ENCODE measurements around the gene CALHM2. TPM values are rescaled to one million over a fixed set of nuclear protein-coding genes. Genes with fewer than 3 reads are reported as not detected.

CALHM2 gene, protein sequence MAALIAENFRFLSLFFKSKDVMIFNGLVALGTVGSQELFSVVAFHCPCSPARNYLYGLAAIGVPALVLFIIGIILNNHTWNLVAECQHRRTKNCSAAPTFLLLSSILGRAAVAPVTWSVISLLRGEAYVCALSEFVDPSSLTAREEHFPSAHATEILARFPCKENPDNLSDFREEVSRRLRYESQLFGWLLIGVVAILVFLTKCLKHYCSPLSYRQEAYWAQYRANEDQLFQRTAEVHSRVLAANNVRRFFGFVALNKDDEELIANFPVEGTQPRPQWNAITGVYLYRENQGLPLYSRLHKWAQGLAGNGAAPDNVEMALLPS
- 3.6 TPM for total RNA-seq
- polyA plus RNA-seq: 13.8 TPM
- long read RNA-seq, donor 1: 0 reads
- long read RNA-seq, donor 2: 0 reads
- long read RNA-seq, donor 3, partial matches to known transcripts: 0 of 1 reads
- long read RNA-seq, donor 3, other reads (novel, unspliced or antisense): 0 of 1 reads
- long read RNA-seq, donor 4, partial matches to known transcripts: 0 of 2 reads
- long read RNA-seq, donor 4, other reads (novel, unspliced or antisense): 0 of 2 reads
- long read RNA-seq, donor 5, partial matches to known transcripts: 5 of 7 reads
- long read RNA-seq, donor 5, other reads (novel, unspliced or antisense): 0 of 7 reads
- long read RNA-seq, donor 6, partial matches to known transcripts: 0 of 1 reads
- long read RNA-seq, donor 6, other reads (novel, unspliced or antisense): 0 of 1 reads
- long read RNA-seq, donor 7: 0 reads
- long read RNA-seq, donor 8: 0 reads
- long read RNA-seq, donor 9: 0 reads
- long read RNA-seq, donor 10, partial matches to known transcripts: 0 of 2 reads
- long read RNA-seq, donor 10, other reads (novel, unspliced or antisense): 0 of 2 reads

DNA sequence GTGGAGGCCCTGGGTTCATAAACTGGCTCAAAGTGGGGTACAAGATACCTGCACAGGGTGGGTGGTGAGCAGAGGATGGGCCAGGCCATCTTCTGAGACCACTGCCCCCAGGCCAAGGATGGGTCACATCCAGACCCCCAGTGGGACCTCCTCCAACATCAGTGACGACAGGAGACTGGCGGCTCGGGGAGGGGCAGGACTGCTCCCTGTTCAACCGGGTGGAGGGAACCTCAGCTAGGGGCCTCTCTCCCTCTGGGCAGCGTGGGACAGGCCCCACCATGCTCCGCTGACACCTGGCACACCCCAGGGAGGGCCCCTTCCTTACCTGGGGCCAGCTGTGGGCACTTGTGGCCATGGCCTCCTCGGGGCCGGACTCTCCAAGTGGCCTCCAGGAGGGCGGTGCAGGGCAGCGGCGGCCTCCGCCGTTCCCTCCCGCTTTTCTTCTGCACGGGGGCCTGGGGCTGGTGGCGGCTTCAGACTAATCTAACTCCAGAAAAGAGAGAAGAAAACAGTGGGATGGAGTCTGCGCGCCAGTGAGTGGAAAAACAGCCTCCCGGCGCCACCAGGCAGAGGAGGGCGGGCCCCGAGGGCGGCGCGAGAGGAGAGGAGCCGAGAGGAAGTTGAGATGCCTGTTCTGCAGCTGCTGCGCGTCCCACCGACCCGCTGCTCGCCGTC is at the start of gene CALHM2:
Gene CALHM2 (minus strand): TSS at position 540 of the 675 bp plus-strand sequence. CDS start 2,429 bp downstream, outside the sequence.
- Histone ChIP-seq H3K36me3 (ENCODE audit: control insufficient read depth in 2 of 2, insufficient read depth in 2 of 2, low read length in 1 of 2) (peaks cover 16 to 19% of the 10 kb centered on the region in 2 donors), H3K27me3 (ENCODE audit: control insufficient read depth in 2 of 2, insufficient read depth in 1 of 2, low read length in 1 of 2) (peaks cover 0 to 10% of the 10 kb centered on the region in 2 donors), H3K4me3 (ENCODE audit: low read length in 2 of 2) (peak within 1 kb of the TSS; percentile 53 to 62), H3K4me1 (ENCODE audit: control insufficient read depth in 2 of 2, insufficient read depth in 2 of 2, low read length in 2 of 2) (peaks cover 7 to 24% of the 10 kb centered on the region in 2 donors), H3K27ac (ENCODE audit: low read depth in 1 of 2, low read length in 1 of 2) (peak within 1 kb of the TSS in 1 of 2 donors; percentile 43), H3K9me3 (ENCODE audit: control insufficient read depth in 2 of 2, insufficient read depth in 1 of 2, low read length in 1 of 2) (no peaks in the 10 kb centered on the region)
- peak in 6 of 9 donors; percentile 16 to 61 (median 27) for DNase-seq (ENCODE audit: low read depth in 6 of 9, low spot score in 9 of 9)
- whole genome bisulfite sequencing: under 1% methylated on average over 32 of the region's 32 CpGs

GRCh38 chr10:103501186-103501585 is 49.0 kb upstream of the CALHM2 start:
- Histone ChIP-seq H3K4me1 (ENCODE audit: control insufficient read depth in 2 of 2, insufficient read depth in 2 of 2, low read length in 2 of 2) (peaks cover 2 to 7% of the 10 kb centered on the region in 2 donors), H3K27me3 (ENCODE audit: control insufficient read depth in 2 of 2, insufficient read depth in 1 of 2, low read length in 1 of 2) (peaks cover 0 to 24% of the 10 kb centered on the region in 2 donors), H3K9me3 (ENCODE audit: control insufficient read depth in 2 of 2, insufficient read depth in 1 of 2, low read length in 1 of 2) (no peaks in the 10 kb centered on the region), H3K4me3 (ENCODE audit: low read length in 2 of 2) (no peak overlapping the region), H3K36me3 (ENCODE audit: control insufficient read depth in 2 of 2, insufficient read depth in 2 of 2, low read length in 1 of 2) (no peaks in the 10 kb centered on the region), H3K27ac (ENCODE audit: low read depth in 1 of 2, low read length in 1 of 2) (no peak overlapping the region)
- DNase-seq (ENCODE audit: low read depth in 6 of 9, low spot score in 9 of 9): no peak
- WGBS: 96% methylated on average over 3 of the region's 3 CpGs

- 39% methylated on average over 6 of the region's 6 CpGs for WGBS
- Histone ChIP-seq H3K36me3 (ENCODE audit: control insufficient read depth in 2 of 2, insufficient read depth in 2 of 2, low read length in 1 of 2) (no peaks in the 10 kb centered on the region), H3K4me3 (ENCODE audit: low read length in 2 of 2) (no peak overlapping the region), H3K27ac (ENCODE audit: low read depth in 1 of 2, low read length in 1 of 2) (no peak overlapping the region), H3K9me3 (ENCODE audit: control insufficient read depth in 2 of 2, insufficient read depth in 1 of 2, low read length in 1 of 2) (no peaks in the 10 kb centered on the region), H3K4me1 (ENCODE audit: control insufficient read depth in 2 of 2, insufficient read depth in 2 of 2, low read length in 2 of 2) (peaks cover 2 to 7% of the 10 kb centered on the region in 2 donors), H3K27me3 (ENCODE audit: control insufficient read depth in 2 of 2, insufficient read depth in 1 of 2, low read length in 1 of 2) (peaks cover under 1 to 31% of the 10 kb centered on the region in 2 donors)
- DNase-seq (ENCODE audit: low read depth in 6 of 9, low spot score in 9 of 9): no peak
These were observed 48.3 kb upstream of the CALHM2 start for GRCh38 chr10:103500481-103500880.

DNA sequence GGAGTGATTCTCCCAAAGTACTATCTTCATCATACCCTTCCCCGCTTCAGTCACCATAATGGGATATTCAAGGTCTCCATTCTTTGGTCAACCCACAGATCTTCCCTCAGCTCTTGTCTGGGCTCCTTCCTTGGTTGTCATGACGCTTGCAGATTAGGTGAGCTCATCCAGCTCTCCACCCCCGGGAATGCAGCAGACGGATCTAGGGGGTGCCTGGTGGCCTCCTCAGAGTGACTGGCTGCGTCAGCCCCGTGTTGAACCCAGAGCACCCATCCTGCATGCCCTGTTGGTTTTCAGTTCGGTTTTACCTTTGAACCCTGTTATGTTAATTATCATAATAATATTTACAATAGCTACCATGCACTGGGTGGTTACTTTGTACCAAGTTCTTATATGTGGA is 47.7 kb upstream of the CALHM2 start:
- Histone ChIP-seq H3K4me1 (ENCODE audit: control insufficient read depth in 2 of 2, insufficient read depth in 2 of 2, low read length in 2 of 2) (peaks cover 2 to 7% of the 10 kb centered on the region in 2 donors), H3K36me3 (ENCODE audit: control insufficient read depth in 2 of 2, insufficient read depth in 2 of 2, low read length in 1 of 2) (no peaks in the 10 kb centered on the region), H3K27me3 (ENCODE audit: control insufficient read depth in 2 of 2, insufficient read depth in 1 of 2, low read length in 1 of 2) (peaks cover 7 to 37% of the 10 kb centered on the region in 2 donors), H3K27ac (ENCODE audit: low read depth in 1 of 2, low read length in 1 of 2) (no peak overlapping the region), H3K9me3 (ENCODE audit: control insufficient read depth in 2 of 2, insufficient read depth in 1 of 2, low read length in 1 of 2) (no peaks in the 10 kb centered on the region), H3K4me3 (ENCODE audit: low read length in 2 of 2) (no peak overlapping the region)
- no peak for DNase-seq (ENCODE audit: low read depth in 6 of 9, low spot score in 9 of 9)
- 95% methylated on average over 7 of the region's 7 CpGs for WGBS

DNA sequence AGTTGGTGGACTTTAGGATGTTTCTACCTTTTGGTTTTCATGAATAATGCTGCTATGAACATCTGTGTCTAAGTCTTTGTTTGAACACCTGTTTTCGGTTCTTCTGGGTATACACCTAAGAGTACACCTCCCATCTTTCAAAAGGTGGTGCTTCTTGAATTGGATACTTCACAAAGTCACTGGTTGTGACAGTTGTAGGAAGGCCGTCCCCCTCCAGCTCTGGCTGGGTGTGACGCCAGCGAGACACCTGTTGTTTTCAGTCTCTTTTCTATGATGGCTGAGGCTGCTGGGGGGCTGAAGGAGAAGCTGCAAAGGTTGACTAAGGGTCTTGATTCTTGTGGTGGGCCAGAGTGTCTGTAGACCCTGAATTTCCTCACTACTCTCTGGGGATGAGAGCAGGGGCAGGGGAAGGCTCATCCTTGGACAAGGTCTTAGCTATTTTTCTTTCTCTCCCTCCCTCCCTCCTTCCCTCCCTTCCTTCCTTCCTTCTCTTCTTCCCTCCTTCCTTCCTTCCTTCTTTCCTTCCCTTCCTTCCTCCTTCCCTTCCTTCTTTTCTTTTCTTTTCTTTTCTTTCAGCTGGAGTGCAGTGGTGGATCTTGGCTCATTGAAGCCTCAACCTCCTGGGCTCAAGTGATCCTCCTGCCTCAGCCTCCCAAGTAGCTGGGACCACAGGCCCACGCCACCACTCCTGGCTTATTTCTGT is 46.9 kb upstream of the CALHM2 start:
- Histone ChIP-seq H3K27me3 (ENCODE audit: control insufficient read depth in 2 of 2, insufficient read depth in 1 of 2, low read length in 1 of 2) (peaks cover 14 to 45% of the 10 kb centered on the region in 2 donors), H3K27ac (ENCODE audit: low read depth in 1 of 2, low read length in 1 of 2) (no peak overlapping the region), H3K4me3 (ENCODE audit: low read length in 2 of 2) (no peak overlapping the region), H3K9me3 (ENCODE audit: control insufficient read depth in 2 of 2, insufficient read depth in 1 of 2, low read length in 1 of 2) (no peaks in the 10 kb centered on the region), H3K4me1 (ENCODE audit: control insufficient read depth in 2 of 2, insufficient read depth in 2 of 2, low read length in 2 of 2) (peaks cover 0 to 4% of the 10 kb centered on the region in 2 donors), H3K36me3 (ENCODE audit: control insufficient read depth in 2 of 2, insufficient read depth in 2 of 2, low read length in 1 of 2) (no peaks in the 10 kb centered on the region)
- 82% methylated on average over 5 of the region's 5 CpGs for WGBS
- DNase-seq (ENCODE audit: low read depth in 6 of 9, low spot score in 9 of 9): peak in 1 of 9 donors; percentile 32

DNA sequence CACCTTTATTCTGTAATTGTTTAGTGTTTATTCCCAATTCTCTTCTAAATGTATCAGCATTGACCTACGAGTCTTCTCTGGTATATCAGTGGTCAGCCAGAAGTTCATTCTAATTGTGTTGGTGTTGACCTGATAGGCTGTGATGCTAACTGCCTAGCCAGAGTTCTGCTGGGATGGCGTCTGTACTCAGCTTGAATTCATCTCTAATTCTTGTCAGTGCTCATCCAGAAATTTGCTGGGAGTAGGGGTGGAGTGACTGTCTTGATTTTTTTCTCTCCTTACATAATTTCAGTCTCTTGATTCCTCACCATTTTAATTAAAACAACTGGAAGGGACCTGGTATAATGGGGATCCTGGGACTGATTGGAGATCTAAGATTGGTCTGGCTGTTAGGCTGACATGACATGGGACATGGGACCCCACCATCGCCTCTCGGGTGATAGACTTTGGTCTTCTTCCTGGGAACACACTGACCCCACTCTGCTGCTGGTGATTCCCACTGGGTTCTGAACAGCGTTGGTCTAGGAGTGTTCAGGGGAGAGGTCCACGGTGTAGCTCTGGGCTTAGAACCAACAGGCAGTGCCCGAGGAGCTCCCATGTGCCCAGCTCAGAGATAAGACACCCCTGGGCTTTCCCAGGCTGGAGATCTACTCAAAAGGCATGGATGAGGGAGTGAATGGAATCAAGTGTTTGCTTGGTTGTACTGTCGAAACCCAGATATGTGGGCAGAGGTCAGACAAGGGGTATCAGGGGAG is 45.2 kb upstream of the CALHM2 start:
- no peaks in the 10 kb centered on the region for H3K9me3 ChIP-seq (ENCODE audit: control insufficient read depth in 2 of 2, insufficient read depth in 1 of 2, low read length in 1 of 2)
- WGBS: 96% methylated on average over 8 of the region's 8 CpGs
- no peak for DNase-seq (ENCODE audit: low read depth in 6 of 9, low spot score in 9 of 9)
- no peaks in the 10 kb centered on the region for H3K36me3 ChIP-seq (ENCODE audit: control insufficient read depth in 2 of 2, insufficient read depth in 2 of 2, low read length in 1 of 2)
- H3K4me3 ChIP-seq (ENCODE audit: low read length in 2 of 2): no peak overlapping the region
- peaks cover 3 to 12% of the 10 kb centered on the region in 2 donors for H3K4me1 ChIP-seq (ENCODE audit: control insufficient read depth in 2 of 2, insufficient read depth in 2 of 2, low read length in 2 of 2)
- H3K27me3 ChIP-seq (ENCODE audit: control insufficient read depth in 2 of 2, insufficient read depth in 1 of 2, low read length in 1 of 2): peaks cover 25 to 59% of the 10 kb centered on the region in 2 donors
- no peak overlapping the region for H3K27ac ChIP-seq (ENCODE audit: low read depth in 1 of 2, low read length in 1 of 2)

DNA sequence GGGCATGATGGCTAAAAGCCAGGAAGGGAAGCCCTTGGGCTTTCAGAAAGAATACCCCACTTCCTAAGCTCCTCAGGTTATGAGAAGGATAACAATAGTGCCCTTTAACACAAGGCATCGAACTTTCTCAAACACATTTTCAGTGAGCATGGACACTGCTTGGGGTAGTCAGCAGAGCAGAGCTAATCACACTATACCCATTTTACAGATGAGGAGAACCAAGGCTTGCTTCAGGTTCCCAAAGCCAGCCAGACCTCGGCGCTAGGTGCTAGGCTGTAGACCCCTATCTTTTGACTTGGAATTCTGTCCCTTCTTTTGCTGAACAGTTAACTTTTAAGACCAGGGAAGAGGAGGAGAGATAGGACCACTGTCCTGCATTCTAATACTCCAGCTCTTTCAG is 43.2 kb upstream of the CALHM2 start:
- Histone ChIP-seq H3K36me3 (ENCODE audit: control insufficient read depth in 2 of 2, insufficient read depth in 2 of 2, low read length in 1 of 2) (no peaks in the 10 kb centered on the region), H3K9me3 (ENCODE audit: control insufficient read depth in 2 of 2, insufficient read depth in 1 of 2, low read length in 1 of 2) (no peaks in the 10 kb centered on the region), H3K4me3 (ENCODE audit: low read length in 2 of 2) (no peak overlapping the region), H3K27me3 (ENCODE audit: control insufficient read depth in 2 of 2, insufficient read depth in 1 of 2, low read length in 1 of 2) (peaks cover 25 to 72% of the 10 kb centered on the region in 2 donors), H3K4me1 (ENCODE audit: control insufficient read depth in 2 of 2, insufficient read depth in 2 of 2, low read length in 2 of 2) (peaks cover 5 to 20% of the 10 kb centered on the region in 2 donors), H3K27ac (ENCODE audit: low read depth in 1 of 2, low read length in 1 of 2) (no peak overlapping the region)
- WGBS: 97% methylated on average over 3 of the region's 3 CpGs
- DNase-seq (ENCODE audit: low read depth in 6 of 9, low spot score in 9 of 9): no peak

Data from thymus (tissue), 14 donors.